HFFc6 (cell line): Measurements from ENCODE around the gene SERPINB10. TPM values are rescaled to one million over a fixed set of nuclear protein-coding genes. Genes with fewer than 3 reads are reported as not detected.
A peak's percentile ranks its signal among the peaks of the same experiment; 100 is the strongest.

ENCODE experiments used
- DNase-seq: peaks from one replicate; pipeline ENCODE4 v3.0.0-alpha.2; 2018
- H3K27ac Mint-ChIP-seq: 2 replicates; pipeline ENCODE4 v1.8.0; 2020; ENCODE audit warnings: mild to moderate bottlenecking, mixed read lengths
- H3K27me3 Mint-ChIP-seq: 2 replicates; pipeline ENCODE4 v1.8.0; 2021; ENCODE audit warnings: mild to moderate bottlenecking, moderate library complexity, mixed read lengths; ENCODE audit not compliant: insufficient read depth
- H3K36me3 Mint-ChIP-seq: 2 replicates; pipeline ENCODE4 v1.8.0; 2021; ENCODE audit warnings: low read depth, mixed read lengths
- H3K4me1 Mint-ChIP-seq: 2 replicates; pipeline ENCODE4 v1.8.0; 2020; ENCODE audit warnings: low read depth, mixed read lengths
- H3K4me3 Mint-ChIP-seq: 2 replicates; pipeline ENCODE4 v1.8.0; 2020; ENCODE audit warnings: mild to moderate bottlenecking, moderate library complexity, mixed read lengths
- H3K9me3 Mint-ChIP-seq: 2 replicates; pipeline ENCODE4 v1.8.0; 2020; ENCODE audit warnings: mild to moderate bottlenecking, mixed read lengths
- total RNA-seq, 6 experiments: library from RNA; stranded (reverse); fragmentation: NEBNext Ultra II Directional; extraction: Animal tissue kit (Norgen Biotek cat#: 25700); gene quantifications; 2 replicates in 1 of 6; 3 replicates in 5 of 6; pipeline ENCODE4 v1.2.3, GENCODE V29; 2021
- TF ChIP-seq, protein P1 (sequence below): fragments of 200-600 bp; sonication (generic); IDR thresholded peaks from 2 replicates; pipeline ENCODE4 v1.5.0; 2021; ENCODE audit warnings: antibody characterized with exemption, mild to moderate bottlenecking

The SERPINB10 gene
- total RNA-seq, 6 experiments from 2014 or later: 1.3 to 5.0 (median 1.8) TPM

GRCh38 chr18:63883617-63884016 is 24.1 kb upstream of the SERPINB10 start:
- Mint-ChIP-seq H3K36me3 (0 out of 2 replicates have a peak, but pooled peaks cover 3% of the 10 kb centered on the region), H3K4me3 (no peak overlapping the region), H3K27me3 (no peaks in the 10 kb centered on the region), H3K4me1 (peaks cover 74% of the 10 kb centered on the region), H3K9me3 (no peaks in the 10 kb centered on the region), H3K27ac (no peak overlapping the region)
- TF ChIP-seq, protein P1, sequence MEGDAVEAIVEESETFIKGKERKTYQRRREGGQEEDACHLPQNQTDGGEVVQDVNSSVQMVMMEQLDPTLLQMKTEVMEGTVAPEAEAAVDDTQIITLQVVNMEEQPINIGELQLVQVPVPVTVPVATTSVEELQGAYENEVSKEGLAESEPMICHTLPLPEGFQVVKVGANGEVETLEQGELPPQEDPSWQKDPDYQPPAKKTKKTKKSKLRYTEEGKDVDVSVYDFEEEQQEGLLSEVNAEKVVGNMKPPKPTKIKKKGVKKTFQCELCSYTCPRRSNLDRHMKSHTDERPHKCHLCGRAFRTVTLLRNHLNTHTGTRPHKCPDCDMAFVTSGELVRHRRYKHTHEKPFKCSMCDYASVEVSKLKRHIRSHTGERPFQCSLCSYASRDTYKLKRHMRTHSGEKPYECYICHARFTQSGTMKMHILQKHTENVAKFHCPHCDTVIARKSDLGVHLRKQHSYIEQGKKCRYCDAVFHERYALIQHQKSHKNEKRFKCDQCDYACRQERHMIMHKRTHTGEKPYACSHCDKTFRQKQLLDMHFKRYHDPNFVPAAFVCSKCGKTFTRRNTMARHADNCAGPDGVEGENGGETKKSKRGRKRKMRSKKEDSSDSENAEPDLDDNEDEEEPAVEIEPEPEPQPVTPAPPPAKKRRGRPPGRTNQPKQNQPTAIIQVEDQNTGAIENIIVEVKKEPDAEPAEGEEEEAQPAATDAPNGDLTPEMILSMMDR: no peak
- DNase-seq: no peak

DNA sequence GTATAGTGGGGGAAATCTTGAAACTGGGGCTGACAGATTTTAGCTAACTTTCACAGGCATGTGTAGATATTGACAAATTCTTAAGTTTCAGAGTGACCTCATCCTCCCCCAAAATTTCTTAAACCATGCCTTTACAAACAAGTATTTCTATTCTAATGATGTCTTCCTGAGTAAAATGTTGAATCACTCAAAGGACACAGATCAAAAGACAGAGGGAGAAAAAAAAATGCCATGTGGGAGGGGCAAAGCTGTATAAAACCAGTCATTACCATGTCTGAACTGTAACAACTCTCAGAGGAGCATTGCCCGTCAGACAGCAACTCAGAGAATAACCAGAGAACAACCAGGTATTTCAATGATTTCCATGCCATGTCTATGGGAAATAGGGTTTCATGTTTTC is 20.3 kb upstream of the SERPINB10 start, which contains the start of gene SERPINB2:
Gene SERPINB2, plus strand, starts transcription at position 282 of the 400 bp plus-strand sequence. CDS start 3,740 bp downstream, outside the sequence.
- Mint-ChIP-seq H3K4me1 (peaks cover 48% of the 10 kb centered on the region), H3K9me3 (no peaks in the 10 kb centered on the region), H3K4me3 (peak within 1 kb of the TSS; percentile 70), H3K36me3 (0 out of 2 replicates have a peak, but pooled peaks cover 3% of the 10 kb centered on the region), H3K27ac (peak within 1 kb of the TSS; percentile 39; the same call in 1 of the 2 replicates), H3K27me3 (no peaks in the 10 kb centered on the region)
- TF ChIP-seq, protein P1: no peak
- peak; percentile 41 for DNase-seq

DNA sequence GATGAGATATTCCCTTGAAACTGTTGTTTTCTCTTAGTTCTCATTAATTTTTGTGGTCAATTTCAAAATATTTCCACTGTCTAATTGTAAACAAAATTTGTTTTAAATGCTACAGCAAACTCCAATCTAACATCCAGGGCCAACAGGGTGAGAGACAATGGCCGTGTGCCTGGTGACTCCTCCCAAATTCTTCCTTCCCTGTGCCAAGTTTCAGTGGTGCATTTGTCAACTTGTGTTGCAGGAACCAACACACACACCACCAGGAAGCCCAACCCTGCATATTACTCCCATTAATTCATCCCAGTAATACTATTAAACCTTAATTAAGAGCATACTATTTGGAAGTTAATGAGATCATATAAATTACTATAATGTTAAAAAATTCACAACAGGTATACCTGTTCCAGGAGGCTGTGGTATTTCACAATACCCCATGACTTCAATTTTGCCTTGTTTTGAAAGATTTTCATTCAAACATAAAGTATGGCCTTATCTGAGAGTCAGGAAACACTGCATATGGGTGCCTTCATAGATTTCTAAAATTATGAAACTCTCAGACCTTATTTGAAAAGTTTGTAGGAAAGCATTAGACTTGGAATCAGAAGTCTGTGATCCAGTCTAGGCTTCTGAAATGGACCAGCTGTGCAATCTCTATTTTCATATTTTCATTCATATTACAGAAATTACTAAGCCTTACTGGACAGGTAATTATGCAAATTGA is 19.1 kb upstream of the SERPINB10 start:
- Mint-ChIP-seq H3K36me3 (0 out of 2 replicates have a peak, but pooled peaks cover 3% of the 10 kb centered on the region), H3K4me1 (peaks cover 43% of the 10 kb centered on the region), H3K27ac (peak overlapping the region; percentile 13; the same call in 1 of the 2 replicates), H3K27me3 (no peaks in the 10 kb centered on the region), H3K4me3 (peak overlapping the region; percentile 65), H3K9me3 (no peaks in the 10 kb centered on the region)
- TF ChIP-seq, protein P1: no peak
- DNase-seq: no peak

- 0 out of 2 replicates have a peak, but pooled peaks cover 3% of the 10 kb centered on the region for H3K36me3 Mint-ChIP-seq
- H3K9me3 Mint-ChIP-seq: no peaks in the 10 kb centered on the region
- no peak overlapping the region for H3K4me3 Mint-ChIP-seq
- DNase-seq: no peak
- peaks cover 43% of the 10 kb centered on the region for H3K4me1 Mint-ChIP-seq
- no peaks in the 10 kb centered on the region for H3K27me3 Mint-ChIP-seq
- no peak overlapping the region for H3K27ac Mint-ChIP-seq
- TF ChIP-seq, protein P1: no peak
These were observed 18.1 kb upstream of the SERPINB10 start for GRCh38 chr18:63889626-63890025.

- peaks cover 46% of the 10 kb centered on the region for H3K4me1 Mint-ChIP-seq
- no peaks in the 10 kb centered on the region for H3K9me3 Mint-ChIP-seq
- 0 out of 2 replicates have a peak, but pooled peaks cover 3% of the 10 kb centered on the region for H3K36me3 Mint-ChIP-seq
- H3K27ac Mint-ChIP-seq: no peak overlapping the region
- DNase-seq: no peak
- no peaks in the 10 kb centered on the region for H3K27me3 Mint-ChIP-seq
- TF ChIP-seq, protein P1: no peak
- no peak overlapping the region; the same call in 1 of the 2 replicates for H3K4me3 Mint-ChIP-seq
These were observed 17.4 kb upstream of the SERPINB10 start for GRCh38 chr18:63890237-63890949.
